ENCODE measurements around the gene YY2.
"Not testable (repeated sequence)": the region's sequence is repeated elsewhere in the genome, so short reads cannot be mapped to it uniquely, and the experiment has no call there.

The YY2 gene

DNA sequence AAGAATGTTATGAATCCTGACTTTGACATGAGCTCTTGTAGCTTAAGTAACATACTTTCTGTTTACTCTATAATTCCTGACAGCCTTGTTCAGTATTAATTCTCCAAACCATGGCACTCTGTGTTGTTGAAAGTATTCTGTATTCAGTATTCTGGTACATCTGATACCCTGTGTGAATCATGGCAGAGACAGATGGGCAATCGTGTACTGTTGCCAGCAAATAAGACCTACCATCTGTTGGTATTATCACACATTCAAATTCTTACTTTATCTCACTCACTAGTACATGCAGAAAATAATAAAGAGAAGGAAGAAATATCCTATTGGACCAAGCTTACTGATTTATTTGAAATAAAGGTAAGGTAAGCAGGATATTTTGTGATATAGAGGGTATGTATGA, 8.4 kb upstream of the YY2 start:
- no peak for TF ChIP-seq ZNF274 (IDR thresholded peaks at IDR 0.05; ENCODE audit: low read depth, low read length)
- H3K4me3 ChIP-seq (ENCODE audit: low read length): no peak overlapping the region

DNA sequence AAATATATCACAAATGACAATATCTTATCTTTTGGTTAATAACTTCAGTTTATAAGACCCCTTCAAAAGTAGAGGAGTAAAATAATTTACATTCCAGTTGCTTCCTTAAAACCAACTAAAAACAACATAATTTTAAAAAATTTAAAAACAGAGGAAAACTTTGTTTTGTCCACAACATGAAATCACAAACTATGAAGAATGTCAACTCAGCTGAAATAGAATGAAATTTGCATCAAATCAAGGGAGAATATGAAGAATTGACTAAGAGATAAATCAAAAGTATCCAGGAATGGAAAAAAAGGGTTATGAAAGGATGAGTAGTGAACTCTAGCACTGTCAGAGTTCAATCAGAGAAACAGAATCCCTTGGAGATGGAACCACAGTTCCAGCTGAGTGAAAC, 2.2 kb upstream of the YY2 start:
- no peak for TF ChIP-seq ZNF274 (IDR thresholded peaks at IDR 0.05; ENCODE audit: low read depth, low read length)

DNA sequence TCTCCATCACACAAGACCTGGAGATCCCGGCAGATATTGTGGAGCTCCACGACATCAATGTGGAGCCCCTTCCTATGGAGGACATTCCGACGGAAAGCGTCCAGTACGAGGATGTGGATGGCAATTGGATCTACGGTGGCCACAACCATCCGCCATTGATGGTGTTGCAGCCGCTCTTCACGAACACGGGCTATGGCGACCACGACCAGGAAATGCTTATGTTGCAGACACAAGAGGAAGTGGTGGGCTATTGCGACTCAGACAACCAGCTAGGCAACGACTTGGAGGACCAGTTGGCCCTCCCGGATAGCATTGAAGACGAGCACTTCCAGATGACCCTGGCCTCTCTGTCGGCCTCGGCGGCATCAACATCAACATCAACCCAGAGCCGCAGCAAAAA, 717 bp downstream of the YY2 start:
- TF ChIP-seq ZNF274 (IDR thresholded peaks at IDR 0.05; ENCODE audit: low read depth, low read length): no peak
- H3K4me3 ChIP-seq (ENCODE audit: low read length): no peak overlapping the region

More for the DNA sequence above, 2.2 kb upstream of the YY2 start:
- no peak overlapping the region for H3K4me3 ChIP-seq (ENCODE audit: low read length)

DNA sequence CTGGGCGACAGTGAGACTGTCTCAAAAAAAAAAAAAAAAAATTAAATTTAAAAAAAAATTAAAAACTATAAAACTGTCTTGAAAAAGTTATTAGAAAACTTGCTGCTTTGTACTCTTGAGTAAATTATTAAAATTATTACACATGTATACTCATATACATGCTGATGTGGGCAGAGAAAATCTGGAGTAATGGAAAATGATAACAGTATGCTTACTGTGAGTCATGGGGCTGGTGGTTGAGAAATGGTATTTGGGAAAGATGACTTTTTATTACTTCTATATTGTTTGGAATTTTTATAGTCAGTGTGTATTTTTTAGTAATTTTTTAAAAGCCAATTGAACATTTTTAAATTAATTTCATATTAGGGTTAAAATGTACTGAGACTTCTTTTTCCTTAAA, 7.5 kb downstream of the YY2 start:
- TF ChIP-seq ZNF274 (IDR thresholded peaks at IDR 0.05; ENCODE audit: low read depth, low read length): no peak

DNA sequence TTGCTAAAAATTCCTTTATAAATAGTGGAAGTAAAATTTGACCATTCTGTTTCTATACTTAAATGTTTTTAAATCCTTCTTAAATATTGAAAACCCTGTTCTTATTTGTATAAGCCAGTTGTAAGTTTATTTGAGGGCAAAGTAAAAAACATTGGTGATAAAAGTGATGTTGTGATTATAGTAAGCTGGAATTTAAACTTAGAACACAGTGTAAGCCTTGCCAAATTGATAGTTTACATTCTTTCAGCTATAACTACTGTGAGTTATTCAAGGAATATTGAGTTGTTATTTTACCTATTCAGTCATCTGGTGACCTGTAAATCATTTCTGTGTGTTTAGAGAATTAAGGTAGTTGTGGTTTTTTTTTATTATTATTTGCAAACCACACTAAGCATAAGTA, 9.6 kb downstream of the YY2 start:
- H3K4me3 ChIP-seq (ENCODE audit: low read length): no peak overlapping the region
- TF ChIP-seq ZNF274 (IDR thresholded peaks at IDR 0.05; ENCODE audit: low read depth, low read length): no peak

More for the DNA sequence above, 7.5 kb downstream of the YY2 start:
- H3K4me3 ChIP-seq (ENCODE audit: low read length): no peak overlapping the region

DNA sequence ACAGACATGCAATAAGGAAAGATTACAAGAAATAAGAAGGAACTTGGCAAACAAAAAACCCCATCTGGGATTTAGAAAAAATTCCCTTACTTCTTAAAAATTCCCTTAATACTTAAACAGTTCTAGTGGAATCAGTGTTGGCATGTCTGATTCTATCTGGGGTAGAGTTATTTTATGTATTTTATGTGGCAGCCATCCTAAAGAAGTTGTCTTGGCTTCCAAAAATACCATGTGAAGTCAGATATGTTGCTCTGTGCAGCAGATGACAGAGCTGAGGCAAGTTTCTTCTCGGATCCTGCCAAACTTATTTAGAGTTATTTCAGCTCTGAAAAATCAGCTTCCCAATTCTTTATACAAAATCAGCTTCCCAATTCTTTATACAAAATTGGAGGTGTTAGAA, 14.7 kb downstream of the YY2 start:
- no peak overlapping the region for H3K4me3 ChIP-seq (ENCODE audit: low read length)
- no peak for TF ChIP-seq ZNF274 (IDR thresholded peaks at IDR 0.05; ENCODE audit: low read depth, low read length)

DNA sequence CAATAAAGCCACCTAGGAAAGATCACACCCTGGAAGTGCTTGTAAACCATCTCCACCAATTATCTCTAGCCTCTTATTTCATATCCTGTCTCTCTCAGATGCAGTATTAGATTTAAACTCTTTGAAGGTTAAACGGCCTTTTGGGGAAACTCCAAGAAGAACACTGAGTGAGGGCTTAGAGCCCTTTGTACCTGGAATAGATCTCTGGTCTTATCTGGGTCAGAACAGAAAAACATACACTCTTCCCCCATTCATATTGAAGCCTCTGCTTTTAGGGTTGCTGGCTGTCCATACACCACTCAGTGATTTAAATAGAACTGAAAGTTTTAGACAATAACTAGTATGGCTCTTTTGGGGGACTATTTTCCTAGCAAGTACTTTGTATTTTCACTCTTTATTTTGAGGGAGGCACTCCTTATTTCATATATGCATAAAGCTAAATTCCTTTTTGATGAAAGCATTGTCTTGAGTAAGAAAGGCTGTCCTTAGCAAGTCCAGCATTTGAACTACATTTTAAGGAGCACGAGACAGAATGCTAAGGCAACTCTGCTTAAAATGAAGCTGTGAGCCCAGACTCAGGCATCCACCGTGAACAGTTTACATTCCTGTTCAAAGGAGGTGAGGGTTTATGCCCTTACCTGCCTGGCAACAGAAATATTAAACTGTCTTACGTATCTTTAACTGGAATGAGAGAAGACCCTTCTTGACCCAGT, 17.4 kb downstream of the YY2 start:
- H3K4me3 ChIP-seq (ENCODE audit: low read length): no peak overlapping the region
- no peak for TF ChIP-seq ZNF274 (IDR thresholded peaks at IDR 0.05; ENCODE audit: low read depth, low read length)

DNA sequence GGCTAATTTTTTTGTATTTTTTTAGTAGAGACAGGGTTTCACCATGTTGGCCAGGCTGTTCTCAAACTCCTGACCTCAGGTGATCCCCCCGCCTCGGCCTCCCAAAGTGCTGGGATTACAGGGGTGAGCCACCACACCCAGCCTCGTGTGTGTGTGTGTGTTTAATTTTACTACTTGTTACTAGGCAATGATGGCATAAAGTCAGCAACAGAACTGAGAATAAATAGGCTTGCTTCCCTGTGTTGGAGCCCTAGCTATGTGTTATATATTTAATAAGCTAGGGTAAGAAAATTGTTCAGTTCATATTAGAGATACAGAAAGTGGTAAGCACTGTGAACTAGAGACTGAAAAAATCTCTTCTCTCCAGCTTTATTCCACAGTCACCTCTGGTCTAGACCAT, 18.4 kb downstream of the YY2 start:
- H3K4me3 ChIP-seq (ENCODE audit: low read length): not testable (repeated sequence)

DNA sequence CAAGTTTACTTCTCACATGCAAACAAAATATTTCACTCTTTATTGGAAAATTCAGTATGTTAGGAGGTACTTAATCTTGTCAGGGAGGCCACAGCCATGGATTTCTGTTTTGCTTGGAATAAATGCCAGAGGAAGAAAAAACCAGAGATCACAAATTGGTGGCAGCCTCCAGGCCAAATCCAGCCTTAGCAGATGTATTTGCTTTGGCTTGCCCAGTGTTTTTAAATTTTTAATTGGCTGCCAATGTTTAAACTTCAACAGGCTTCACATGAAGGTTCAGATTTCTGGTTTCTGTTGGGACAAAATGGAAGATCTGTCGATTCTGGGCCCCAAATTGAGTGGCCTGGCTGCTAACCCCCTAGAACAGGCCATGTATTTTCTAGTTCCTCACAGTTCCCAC, 19.2 kb downstream of the YY2 start:
- TF ChIP-seq ZNF274 (IDR thresholded peaks at IDR 0.05; ENCODE audit: low read depth, low read length): no peak
- no peak overlapping the region for H3K4me3 ChIP-seq (ENCODE audit: low read length)

DNA sequence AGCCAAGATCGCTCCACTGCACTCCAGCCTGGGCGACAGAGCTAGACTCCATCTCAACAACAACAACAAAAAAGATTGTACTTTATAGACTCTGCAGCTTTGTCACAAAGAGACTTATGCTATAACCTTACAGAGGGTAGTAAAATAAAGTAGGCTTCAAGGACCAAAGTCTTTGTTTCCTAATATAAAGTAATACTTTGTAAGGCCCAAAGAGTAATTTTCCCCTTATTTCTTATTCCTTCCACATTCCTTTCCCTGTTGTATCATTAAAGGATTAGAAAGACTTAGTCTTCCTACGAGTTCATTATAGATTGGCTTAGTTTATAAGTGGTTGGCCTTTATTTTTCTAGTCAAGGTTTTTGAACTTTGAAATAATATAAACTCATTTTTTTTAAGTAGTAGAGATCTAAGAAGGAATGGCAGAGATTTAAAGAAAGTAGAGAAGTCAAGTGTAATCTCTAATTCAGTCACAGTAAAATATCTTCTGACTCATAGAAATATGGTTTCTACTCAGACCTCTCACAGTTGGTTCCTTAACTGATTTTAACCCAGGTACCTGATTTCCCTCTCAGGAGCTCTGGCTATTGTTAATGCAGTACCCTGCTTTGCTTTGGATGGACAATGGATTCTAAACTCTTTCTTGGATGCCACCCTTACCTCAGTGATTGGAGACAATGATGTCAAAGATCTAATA, 26.2 kb downstream of the YY2 start:
- no peak overlapping the region for H3K4me3 ChIP-seq (ENCODE audit: low read length)
- no peak for TF ChIP-seq ZNF274 (IDR thresholded peaks at IDR 0.05; ENCODE audit: low read depth, low read length)

DNA sequence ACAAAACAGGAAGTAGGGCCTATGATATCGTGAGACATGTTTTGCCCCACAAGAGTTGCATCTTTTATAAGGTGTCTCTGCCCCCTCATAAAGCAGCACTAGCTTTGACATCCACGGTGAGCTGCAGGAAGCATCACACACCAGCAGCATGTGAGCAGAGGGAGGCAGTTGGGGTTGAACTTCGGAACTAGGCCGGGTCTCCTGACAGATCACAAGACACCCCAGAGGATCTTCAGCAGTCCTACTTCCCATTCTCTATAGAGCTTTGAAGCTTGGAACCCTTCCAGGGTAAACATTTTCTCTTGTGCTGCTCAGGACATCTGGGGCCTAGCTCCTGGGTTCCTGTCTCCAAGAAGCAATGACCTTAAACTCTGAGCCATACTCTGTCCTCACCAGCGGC, 27.5 kb downstream of the YY2 start:
- TF ChIP-seq ZNF274 (IDR thresholded peaks at IDR 0.05; ENCODE audit: low read depth, low read length): no peak
- no peak overlapping the region for H3K4me3 ChIP-seq (ENCODE audit: low read length)

DNA sequence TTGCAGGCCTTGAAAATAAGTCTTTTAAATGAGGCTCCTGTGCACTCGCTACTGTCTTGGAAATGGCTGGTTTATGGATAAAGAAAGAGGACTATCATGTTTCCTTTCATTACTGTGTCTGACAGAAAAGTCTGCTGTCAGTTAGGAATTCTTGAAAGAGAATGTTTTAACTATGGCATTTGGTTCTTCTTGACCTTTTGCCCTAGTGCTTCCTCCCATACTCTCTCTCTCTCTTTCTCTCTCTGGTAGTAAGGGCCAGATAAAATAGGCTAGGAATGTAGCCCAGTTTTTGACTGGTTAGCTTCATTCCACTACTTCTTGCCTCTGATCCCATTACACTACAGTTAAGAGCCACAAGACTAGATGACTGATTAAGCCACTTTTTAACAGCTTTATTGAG, 29.8 kb downstream of the YY2 start:
- TF ChIP-seq ZNF274 (IDR thresholded peaks at IDR 0.05; ENCODE audit: low read depth, low read length): no peak
- no peak overlapping the region for H3K4me3 ChIP-seq (ENCODE audit: low read length)

DNA sequence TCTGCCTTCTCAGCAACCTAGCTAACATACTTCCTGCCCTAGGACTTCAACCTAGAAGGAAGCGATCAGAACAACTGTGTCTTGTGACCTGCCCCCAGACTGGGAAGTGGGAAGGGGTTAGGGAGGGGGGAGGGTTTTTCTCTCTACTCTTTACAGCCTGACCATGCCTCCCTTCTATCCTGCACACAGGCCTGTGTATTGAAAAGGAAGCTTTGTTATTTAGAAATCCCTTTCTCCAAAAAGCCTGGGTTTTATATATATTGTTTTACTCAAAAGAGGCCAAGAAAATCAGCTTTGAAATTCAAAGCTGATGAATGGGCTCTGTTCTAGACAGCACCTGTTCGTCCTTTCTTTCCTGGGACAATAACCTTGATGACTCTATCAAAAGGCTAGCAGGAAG, 49.5 kb downstream of the YY2 start:
- no peak for TF ChIP-seq ZNF274 (IDR thresholded peaks at IDR 0.05; ENCODE audit: low read depth, low read length)
- no peak overlapping the region for H3K4me3 ChIP-seq (ENCODE audit: low read length)

DNA sequence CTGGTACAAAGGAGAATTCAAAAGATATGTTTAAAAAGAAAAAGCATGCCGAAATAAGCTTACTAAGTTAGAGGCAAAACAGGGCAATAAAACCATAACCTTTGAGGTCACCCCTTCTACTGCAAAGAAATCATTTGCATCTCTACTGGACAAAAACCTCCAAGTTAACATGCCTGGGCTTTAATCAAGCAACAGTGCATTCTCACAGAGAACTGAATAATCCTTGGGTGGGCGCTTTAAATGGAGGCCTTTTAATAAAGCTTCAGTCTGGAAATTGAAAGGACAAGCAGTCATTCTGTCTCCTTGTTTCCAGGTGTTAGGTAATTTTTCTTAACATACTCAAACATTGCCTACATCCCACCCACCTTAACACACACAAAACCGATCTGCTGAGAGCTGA, 50.2 kb downstream of the YY2 start:
- no peak overlapping the region for H3K4me3 ChIP-seq (ENCODE audit: low read length)
- no peak for TF ChIP-seq ZNF274 (IDR thresholded peaks at IDR 0.05; ENCODE audit: low read depth, low read length)

DNA sequence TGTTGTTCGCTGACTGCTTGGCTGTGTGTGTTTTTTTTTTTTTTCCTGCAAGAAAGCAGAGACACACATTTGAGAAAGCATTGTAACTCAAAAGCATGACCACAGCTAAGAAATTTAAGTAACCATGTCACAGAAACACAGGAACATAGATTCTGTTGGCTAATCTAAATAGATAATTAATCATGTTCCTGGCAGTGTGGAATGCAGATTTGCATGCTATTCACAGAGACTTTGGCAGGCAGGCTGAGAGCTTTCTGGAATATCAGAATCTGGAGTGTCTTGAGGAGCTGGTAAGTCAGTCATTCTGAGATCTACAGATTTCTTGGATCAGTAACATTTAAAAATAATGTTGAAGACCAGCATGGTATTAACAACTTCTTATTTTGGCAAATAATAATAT, 51.5 kb downstream of the YY2 start:
- H3K4me3 ChIP-seq (ENCODE audit: low read length): no peak overlapping the region
- no peak for TF ChIP-seq ZNF274 (IDR thresholded peaks at IDR 0.05; ENCODE audit: low read depth, low read length)
